ENCODE measurements around the gene GNAZ. TPM values are rescaled to one million over a fixed set of nuclear protein-coding genes. Genes with fewer than 3 reads are reported as not detected.

GNAZ gene
- total and polyA plus RNA-seq, 2 of the 8 experiments (the other 6 are each of a cell fraction or from before 2014, with no cell fraction given), result 6.6 to 9.6 TPM

DNA sequence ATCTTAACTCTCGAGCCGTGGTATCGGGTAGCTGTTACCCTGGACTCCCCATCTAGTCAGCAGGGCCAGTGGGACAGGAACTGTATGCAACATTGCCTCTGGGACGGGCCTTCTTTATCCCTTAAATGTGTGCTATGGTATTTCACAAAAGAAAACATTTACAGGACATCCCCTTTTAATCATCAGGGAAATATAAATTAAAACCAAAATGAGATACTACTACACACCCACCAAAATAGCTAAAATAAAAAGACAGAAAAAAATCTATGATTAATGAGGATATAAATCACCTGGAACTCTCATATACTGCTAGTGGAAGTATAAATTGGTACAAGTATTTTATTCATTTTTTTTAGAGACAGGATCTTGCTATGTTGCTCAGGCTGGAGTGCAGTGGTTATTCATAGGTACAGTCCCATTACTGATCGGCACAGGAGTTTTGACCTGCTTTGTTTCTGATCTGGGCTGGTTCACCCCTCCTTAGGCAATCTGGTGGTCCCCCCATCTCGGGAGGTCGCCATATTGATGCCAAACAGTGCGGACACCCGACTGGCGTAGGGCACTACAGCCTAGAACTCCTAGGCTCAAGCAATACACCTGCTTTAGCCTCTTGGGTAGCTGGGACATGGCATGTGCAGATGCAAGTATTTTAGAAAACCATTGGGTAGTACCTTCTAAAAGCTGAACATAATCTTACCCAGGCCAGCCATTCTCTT is 62.2 kb downstream of the GNAZ start (continued):
- TF ChIP-seq YY1 (IDR thresholded peaks at IDR 0.05; ENCODE audit: low read depth, low read length), result no peak
- TF ChIP-seq EP300 (IDR thresholded peaks at IDR 0.05; ENCODE audit: borderline replicate concordance in 1 of 2, low read depth in 2 of 2, low read length in 2 of 2), result no peak
- no peak for TF ChIP-seq EGR1 (IDR thresholded peaks at IDR 0.05; ENCODE audit: borderline replicate concordance, low read depth, low read length)
- no peak for TF ChIP-seq RBBP5 (IDR thresholded peaks at IDR 0.05; ENCODE audit: borderline replicate concordance, low read depth, low read length)
- TF ChIP-seq TAF1 (IDR thresholded peaks at IDR 0.05; ENCODE audit: low read depth, low read length), result no peak
